VCaP (cell line): ENCODE data around the gene BRI3.

Experiments
- H3K27ac ChIP-seq: fragments of 450-650 bp; 2 replicates; pipeline ENCODE4 v1.5.1; 2017
- TF ChIP-seq, protein P1 (sequence below): fragments of 450-650 bp; conservative IDR thresholded peaks from 2 replicates; pipeline ENCODE4 v1.5.1; 2017; ENCODE audit warnings: mild to moderate bottlenecking, moderate library complexity

Gene BRI3

DNA sequence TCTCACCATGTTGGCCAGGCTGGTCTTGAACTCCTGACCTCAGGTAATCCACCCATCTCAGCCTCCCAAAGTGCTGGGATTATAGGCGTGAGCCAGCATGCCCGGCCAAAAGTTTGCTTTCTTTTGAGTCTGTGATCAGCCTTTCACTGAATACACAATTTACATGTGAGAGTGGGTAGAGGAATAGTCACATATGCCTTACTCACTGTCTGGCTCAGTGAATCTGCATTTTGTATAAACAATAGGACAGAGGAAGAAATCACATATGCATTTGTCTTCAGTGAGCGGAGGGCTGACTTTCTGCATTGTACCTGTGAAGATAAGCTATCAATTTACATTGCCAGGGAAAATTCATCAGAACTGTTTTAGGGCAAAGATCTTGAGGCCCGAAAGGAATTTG, 27.0 kb upstream of the BRI3 start:
- TF ChIP-seq, protein P1, sequence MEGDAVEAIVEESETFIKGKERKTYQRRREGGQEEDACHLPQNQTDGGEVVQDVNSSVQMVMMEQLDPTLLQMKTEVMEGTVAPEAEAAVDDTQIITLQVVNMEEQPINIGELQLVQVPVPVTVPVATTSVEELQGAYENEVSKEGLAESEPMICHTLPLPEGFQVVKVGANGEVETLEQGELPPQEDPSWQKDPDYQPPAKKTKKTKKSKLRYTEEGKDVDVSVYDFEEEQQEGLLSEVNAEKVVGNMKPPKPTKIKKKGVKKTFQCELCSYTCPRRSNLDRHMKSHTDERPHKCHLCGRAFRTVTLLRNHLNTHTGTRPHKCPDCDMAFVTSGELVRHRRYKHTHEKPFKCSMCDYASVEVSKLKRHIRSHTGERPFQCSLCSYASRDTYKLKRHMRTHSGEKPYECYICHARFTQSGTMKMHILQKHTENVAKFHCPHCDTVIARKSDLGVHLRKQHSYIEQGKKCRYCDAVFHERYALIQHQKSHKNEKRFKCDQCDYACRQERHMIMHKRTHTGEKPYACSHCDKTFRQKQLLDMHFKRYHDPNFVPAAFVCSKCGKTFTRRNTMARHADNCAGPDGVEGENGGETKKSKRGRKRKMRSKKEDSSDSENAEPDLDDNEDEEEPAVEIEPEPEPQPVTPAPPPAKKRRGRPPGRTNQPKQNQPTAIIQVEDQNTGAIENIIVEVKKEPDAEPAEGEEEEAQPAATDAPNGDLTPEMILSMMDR = no peak
- H3K27ac ChIP-seq = no peak overlapping the region

DNA sequence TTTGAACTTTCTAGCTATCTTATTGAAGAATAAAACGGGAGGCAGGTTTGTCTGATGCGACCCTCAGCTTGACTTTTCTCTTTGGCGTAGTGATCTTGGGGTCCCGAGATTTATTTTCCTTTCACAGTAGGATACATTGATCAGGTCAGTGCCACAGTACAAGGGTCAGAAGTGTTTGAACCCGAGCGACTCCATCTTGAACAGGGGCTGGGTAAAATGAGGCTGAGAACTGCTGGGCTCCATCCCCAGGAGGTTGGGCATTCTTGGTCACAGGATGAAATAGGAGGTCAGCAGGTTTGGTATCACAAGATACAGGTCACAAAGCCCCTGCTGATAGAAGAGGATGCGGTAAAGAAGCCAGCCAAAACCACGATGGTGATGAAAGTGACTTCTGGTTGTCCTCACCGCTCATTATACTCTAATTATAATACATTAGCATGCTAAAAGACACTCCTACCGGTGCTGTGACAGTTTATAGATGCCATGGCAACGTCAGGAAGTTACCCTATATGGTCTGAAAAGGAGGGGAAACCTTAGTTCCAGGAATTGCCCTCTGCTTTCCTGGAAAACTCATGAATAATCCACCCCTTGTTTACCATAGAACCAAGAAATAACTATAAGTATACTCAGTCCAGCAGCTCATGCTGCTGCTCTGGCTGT, 26.4 kb upstream of the BRI3 start:
- H3K27ac ChIP-seq = no peak overlapping the region
- TF ChIP-seq, protein P1 = no peak

DNA sequence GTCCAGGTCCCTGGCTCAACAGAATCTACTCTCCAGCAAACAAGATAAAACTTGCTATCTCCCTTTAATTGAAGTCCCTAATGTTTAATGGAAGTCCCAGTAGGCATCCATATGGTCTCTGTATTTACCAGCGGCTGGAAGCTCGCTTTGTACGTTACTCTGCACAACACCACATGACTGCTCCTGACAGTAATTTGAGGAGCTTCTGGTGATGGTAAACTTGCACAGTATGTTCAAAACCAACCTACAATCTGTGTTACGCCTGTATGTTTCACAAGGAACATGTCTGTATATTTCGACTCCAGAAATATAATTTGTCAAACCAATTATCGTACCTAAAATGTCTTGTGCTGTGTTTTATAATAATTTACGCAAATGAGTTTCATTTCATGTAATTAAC, 25.1 kb upstream of the BRI3 start:
- no peak overlapping the region for H3K27ac ChIP-seq
- TF ChIP-seq, protein P1 = no peak

DNA sequence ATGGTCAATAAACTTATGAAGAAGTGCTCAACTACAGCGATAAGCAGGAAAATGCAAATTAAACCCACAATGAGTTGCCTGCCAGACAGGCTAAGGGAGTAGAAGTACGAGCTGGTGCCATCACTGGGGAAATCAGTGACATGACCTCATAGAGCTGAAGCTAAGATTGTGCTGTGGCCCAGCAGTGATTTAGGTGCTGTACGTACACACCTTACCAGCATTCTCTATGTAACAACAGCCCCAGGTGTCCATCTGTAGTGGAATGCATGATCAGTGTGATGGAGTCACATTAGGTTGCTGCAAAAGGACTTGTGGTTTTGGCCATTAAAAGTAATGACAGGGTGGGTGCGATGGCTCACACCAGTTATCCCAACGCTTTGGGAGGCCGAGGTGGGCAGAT, 23.8 kb upstream of the BRI3 start:
- TF ChIP-seq, protein P1 = no peak
- H3K27ac ChIP-seq = no peak overlapping the region

DNA sequence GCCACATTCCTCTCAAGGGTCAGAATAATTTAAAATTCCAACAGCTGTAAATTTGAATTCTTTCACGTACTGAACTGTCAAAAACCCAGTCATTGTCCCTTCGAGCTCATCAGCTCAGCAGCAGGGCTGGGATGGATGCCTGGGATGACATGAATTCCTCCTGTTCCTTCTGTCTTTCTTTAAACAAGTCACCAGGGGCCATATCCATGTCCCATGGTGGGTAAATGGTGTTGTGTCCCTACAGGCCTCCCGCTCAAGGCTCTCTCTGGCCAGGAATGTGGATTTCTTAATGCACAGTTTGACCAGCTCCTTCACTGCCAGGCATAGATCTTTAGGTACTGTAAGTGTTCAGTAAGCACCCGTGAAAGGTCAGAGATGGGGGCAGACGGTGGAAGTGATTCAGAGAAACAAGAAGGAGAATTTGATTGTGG, 15.6 kb upstream of the BRI3 start:
- no peak overlapping the region for H3K27ac ChIP-seq
- TF ChIP-seq, protein P1 = no peak

DNA sequence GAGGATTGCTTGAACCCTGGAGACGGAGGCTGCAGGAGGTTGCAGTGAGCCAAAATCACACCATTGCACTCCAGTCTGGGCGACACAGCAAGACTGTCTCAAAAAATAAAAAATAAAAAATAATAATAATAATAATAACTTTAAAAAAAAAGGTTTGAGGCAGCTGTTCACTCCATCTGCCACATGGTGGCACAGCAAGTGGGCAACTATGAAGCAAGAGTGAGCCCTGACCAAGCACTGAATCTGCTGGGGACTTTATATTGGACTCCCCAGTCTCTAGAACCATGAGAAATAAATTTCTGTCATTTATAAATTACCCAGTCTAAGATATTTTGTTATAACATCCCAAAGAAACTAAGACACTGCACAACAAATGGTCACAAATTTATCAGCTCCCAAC, 14.6 kb upstream of the BRI3 start:
- TF ChIP-seq, protein P1 = peak; percentile 78
- H3K27ac ChIP-seq = no peak overlapping the region

DNA sequence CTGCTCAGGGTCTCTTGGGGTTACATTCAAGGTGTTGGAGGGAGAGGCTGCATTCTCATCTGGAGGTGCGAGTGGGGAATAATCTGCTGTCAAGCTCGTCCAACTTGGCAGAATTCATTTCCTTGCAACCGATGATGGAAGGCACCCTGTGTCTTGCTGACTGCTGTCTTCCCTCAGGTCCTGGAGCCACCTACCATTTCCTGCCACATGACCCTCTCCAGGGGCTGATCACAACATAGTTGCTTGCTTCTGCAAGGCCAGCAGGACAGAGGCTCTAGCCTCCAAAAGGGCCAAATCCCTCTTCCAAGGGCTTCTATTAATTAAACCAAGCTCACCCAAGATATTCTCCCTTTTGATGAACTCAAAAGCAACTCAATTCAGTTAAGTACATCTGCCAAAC, 14.2 kb upstream of the BRI3 start:
- no peak overlapping the region for H3K27ac ChIP-seq
- TF ChIP-seq, protein P1 = no peak
